Amniotic stem cell (primary cell): ENCODE data around the gene PPP1R1B.

Source experiments
- DNase-seq: peaks from one replicate; lab custom pipeline; 2025; lab: John Stamatoyannopoulos, UW

Gene PPP1R1B

GRCh38 chr17:39600288-39600996 lies 26.3 kb upstream of the PPP1R1B start:
- DNase-seq: no peak

DNA sequence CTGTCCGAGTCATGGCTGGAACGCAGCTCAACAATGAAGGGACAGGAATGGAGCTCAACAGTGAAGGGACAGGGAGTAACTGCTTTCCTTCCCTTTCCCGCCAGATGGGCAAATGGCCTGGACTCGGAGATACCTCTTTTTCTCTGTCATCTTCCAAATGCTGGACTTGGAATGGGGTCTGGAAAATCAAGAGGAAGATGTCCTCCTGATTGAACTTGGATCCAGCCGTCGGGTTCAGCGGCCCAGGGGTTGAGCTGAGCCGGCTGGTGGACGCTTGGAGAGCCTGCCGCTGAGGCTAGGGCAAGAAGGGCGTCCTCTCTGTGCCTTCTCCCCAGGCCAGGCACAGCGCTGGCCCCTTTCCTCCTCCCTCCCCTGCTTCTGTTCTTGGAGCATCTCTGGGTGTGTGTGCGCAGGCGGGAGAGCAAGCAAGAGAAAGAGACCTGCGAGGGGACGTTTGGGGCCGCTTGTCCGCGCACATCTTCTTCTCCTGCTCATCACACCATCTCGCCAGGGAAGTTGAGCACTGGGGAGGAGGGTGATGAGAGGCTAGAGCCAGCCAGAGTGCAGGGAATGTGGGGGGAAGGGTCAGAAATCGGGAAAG lies 25.7 kb upstream of the PPP1R1B start:
- DNase-seq: no peak

DNA sequence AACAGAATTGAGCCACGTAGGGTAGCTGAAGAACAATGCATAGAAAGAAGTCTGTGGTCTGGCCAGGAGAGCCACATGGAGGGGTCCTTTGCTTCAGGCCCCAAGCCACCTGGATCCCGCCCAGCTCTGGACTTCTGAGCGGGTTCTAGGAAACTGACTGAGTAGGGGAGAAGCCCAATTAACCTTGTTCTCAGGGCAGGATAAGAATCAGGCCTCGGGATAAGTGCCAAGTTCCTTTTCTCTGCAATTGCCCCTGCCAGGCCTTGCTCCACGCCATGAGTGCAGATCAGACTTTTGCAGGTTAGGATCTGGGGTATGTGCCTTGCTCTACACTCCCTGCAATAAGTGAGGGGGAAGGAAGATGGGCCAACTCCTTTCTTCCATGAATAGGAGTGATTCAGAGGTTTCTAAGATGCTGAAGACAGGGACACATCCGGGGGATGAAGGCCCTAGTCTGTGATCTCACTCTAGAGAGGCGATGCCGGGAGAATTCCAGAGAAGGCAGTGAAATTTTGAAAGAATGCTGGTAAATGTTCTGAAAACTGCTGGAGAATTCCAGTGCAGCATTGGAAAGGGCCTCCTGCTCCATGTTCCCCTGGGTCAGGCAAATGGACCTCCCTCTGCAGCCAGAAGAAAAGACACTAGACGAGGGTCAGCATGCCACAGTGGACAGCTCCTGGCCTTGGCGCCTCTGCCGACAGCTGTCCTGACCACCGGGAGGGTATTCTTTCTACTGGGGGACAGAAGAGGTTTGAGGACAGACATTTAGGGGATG lies 24.8 kb upstream of the PPP1R1B start:
- no peak for DNase-seq

DNA sequence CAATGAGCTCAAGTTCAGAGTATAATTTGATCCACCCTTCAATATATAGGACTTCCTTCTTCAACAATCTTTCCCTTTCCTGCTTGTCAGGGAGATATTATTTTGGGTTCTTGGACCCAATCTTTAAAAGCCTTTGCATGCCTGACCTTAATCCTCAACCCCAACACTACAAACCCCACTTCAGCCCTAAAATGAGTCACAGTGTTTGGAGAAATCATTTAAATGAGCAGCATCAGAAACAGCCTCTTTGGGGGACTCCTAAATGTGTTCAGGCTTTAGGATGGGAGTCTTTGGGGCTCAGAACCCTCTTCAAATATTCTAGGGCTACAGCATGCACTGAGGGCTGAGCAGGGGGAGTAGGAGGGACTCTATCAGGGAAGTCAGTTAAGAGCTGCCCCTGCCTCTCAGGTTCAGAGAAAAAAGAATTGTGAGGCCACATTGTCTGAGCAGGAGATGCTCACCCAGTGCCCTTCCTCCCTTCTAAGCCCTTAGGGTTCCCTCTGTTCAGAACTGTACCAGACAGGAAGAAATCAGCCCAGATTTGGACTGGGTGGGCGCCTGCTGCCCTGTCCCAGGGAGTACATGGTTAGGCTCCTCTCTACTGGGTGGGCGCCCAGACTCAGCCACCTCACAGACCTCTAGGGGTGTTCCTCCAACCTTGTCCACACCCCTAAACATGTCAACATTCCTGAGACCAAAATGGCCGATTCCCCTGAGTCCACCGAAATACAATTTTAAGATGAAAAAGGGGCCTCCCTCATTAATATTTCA lies 24.0 kb upstream of the PPP1R1B start:
- no peak for DNase-seq

- no peak for DNase-seq
Observed at GRCh38 chr17:39603304-39604016, 23.3 kb upstream of the PPP1R1B start.

DNA sequence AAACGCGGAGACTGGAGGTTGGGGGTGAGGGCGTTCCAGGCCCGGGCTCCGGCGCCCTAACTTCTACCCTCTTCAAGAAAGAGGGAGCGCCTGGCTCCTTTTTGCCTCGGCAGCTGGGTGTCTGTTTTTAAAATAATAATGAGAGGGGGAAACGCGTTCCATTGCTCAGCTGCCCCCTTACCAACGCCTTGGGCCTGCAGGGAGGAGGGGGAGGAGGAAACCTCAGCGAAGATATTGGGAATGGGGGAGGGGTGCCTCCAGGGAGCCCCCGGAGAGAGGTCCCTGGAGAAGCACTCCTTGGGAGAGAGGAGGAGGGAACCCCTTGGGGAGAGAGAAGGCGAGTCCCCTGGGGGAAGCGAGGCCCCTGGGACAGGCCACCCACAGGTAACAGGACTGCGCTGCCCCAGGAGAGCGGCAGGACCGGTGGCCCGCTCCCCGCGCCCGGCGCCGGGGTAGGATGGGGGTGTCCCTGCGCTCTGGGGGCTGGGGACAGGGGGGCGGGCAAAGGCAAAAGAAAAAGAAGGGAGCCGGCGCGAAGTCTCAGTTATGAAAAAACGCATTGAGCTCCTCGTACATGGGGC lies 21.8 kb upstream of the PPP1R1B start:
- DNase-seq: no peak

DNA sequence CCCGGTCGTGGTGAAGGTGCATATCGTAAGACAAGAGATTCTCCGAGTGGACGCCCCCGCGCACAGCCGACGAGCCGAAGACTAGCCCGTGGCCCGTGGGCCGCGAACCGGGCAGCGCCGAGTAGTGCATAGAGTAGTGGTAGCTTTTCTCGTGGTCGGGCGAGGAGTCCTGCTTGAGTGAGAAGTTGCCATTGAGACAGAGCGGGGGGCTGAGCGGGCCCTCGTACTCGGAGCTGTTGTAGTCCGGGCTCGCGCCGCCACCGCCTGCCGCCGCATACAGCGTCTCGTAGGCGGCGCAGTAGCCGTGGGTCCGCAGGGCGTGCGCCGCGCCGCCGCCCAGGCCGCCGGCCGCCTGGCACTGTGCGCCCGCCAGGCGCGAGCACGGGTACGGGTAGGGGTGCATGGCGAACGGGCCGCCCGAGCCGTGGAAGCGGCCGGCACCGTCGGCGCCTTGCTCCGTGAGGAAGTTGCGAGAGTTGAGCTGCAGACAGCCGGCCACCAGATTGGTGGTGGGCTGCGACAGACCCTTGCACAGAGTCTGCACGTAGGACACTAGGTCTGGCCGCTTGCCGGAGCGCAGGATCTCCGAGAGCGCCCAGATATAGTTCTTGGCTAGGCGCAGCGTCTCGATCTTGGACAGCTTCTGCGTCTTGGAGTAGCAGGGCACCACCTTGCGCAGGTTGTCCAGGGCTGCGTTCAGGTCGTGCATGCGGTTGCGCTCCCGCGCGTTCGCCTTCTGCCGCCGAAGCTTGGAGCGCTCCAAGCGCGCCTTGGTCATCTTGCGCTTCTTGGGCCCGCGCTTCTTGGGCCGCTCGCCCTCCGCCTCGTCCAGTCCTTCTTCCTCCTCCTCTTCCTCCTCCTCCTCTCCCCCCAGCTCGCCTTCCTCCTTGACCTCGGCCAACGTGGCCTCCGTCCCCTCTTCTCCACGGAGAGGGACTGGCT lies 21.0 kb upstream of the PPP1R1B start:
- no peak for DNase-seq

GRCh38 chr17:39606434-39607056 lies 20.2 kb upstream of the PPP1R1B start:
- DNase-seq: no peak

DNA sequence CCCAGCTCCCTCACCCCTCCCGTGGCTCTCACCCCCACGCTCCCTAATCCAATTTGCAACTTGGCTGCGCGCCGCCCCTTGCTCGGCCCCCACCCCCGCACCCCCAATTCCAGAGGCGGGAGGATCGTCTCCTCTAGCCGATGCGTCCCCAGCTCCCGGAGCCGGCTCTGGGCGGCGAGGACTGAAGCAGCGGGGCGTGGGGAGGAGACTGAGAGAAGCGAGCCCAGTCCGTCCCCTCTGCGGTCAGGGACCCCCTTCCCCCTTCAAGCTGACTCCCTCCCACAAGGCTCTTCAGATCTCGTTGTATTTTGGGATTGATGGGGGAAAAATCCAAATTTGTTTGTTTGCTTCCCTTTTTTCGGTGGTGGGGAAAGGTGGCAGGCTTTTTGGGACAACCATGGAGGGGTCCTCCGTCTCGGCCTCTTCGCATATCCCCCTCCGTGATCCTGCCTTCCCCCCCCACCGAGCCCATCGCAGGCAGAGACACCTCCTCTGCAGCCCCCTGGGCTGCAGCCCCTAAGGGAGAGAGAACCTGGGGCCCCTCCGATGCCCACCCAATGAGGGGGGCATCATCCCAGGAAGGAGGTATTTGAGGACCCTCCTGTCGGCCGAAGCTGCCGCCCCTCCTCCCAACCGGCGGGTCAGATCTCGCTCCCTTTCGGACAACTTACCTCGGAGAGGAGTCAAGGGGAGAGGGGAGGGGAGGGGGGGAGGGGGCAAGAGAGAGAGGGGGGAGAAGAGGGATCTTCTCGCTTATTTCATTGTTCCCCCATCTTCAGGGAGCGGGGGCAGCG lies 19.5 kb upstream of the PPP1R1B start:
- DNase-seq: no peak

GRCh38 chr17:39607851-39608130 lies 19.0 kb upstream of the PPP1R1B start, which contains the start of gene NEUROD2:
NEUROD2 (minus strand) TSS chr17:39607920; CDS start chr17:39606599, 1,321 bp downstream.
- no peak for DNase-seq

DNA sequence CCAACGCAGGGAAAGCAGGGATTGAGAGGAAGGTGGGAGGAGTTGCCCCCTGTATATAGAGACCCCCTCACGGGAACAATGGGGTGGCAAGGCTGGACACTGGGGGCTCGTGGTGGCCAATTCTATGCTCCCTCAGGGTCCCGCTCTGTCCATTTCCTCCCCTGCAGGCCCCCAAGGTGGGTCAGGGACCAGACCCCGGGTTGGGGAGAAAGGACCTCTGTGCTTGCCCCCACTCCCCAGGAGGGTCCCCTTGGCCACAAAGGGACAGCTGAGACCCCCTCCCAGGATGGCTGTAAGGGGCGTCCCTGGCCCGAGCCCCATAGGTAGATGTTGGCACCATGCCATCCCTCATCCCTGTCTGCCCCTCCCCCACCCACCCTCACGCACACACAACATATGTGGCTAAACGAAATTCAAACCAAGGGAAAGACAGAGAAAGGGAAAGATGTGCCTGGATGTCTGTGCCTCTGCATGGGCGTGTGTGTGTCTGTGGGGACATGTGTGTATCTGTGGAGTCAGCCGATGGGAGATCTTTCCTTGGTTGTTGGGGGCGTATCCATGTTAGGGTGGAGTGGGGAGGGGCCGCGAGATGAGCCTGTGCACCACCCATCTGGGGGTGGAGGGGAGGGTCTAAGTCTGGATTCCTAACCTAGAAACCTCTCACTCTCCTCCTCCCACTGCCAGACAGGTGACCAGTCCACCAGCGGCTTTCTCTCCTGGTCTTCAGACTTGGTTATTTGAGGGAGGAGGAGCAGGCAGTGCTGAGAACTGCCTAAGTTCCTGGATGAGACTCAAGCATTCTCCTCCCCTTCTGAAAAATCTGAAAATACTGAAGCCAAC lies 18.4 kb upstream of the PPP1R1B start:
- DNase-seq: no peak

- no peak for DNase-seq
Observed at GRCh38 chr17:39609416-39610025, 17.2 kb upstream of the PPP1R1B start.

DNA sequence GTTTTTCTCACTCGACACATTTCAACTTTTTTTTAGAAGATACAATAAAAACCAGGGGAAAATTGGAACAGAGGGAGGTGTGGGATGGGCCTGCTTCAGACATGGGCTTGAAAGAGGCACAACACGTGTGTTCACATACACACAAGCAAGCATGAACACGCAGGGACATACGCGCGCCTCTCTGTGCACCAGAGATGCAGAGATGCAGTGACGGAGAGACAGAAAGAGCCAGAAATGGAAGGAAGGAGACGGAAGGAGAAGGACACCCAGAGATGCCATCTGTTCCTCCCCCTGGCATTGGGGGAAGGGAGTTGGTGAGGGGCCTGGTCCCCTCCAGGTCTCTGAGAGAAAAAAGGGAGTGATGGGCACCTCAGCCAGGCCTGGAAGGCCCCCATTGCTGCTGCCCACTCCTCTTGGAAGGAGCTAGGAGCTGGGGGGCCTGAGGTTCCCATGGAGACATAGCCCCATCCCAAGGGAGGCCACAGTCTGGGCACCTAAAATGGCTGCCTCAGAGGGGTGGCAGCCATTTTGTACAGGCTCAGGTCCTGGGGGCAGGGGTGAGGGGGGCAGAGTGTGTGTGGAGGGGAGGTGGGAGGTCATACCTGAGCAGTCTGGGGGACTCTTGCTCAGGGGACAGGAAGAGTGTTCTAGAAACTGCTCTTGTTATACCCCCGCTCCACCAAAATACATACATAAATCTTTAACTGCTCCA lies 15.2 kb upstream of the PPP1R1B start:
- DNase-seq: no peak

- DNase-seq: no peak
Observed at GRCh38 chr17:39612291-39612894, 14.4 kb upstream of the PPP1R1B start.

DNA sequence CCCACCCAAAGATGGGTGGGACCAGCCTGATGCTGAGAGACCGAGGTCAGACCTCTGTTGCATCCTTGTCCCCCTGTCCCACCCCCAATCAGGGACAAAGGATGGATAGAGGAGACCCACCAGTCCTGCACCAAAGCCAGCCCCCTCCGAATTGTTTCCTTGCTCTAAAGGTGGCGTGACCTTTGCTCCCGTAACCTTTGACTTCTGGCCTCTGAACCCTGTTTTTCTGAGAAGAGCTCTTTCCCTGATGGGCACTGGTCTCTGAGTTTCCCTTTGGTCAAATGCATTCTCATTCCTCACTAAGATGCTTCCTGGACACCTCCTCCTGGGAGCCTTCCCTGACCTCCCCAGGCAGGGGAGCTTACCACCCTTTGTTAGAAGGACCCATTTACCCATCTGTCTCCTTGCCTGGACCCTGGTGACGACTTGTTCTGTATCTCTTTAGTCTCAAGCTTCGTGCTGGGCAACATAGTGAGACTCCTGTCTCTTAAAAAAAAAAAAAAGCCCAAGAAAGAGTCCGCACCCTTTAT lies 13.8 kb upstream of the PPP1R1B start:
- DNase-seq: no peak

- DNase-seq: no peak
Observed at GRCh38 chr17:39614545-39615157, 12.1 kb upstream of the PPP1R1B start.
